Prostate gland (tissue), 2 donors: ENCODE measurements around the gene IL21R. TPM values are rescaled to one million over a fixed set of nuclear protein-coding genes. Genes with fewer than 3 reads are reported as not detected.
"Not testable (repeated sequence)": the region's sequence is repeated elsewhere in the genome, so short reads cannot be mapped to it uniquely, and the experiment has no call there.

Source experiments
- DNase-seq: peaks from one replicate; pipeline ENCODE4 v3.0.0-alpha.2; 2019; ENCODE audit warnings: low spot score
- H3K27ac ChIP-seq, 2 donors: fragments of 200-600 bp; sonication (generic); 2 replicates each; pipeline ENCODE4 v1.5.1; 2017 to 2019
- H3K27me3 ChIP-seq: fragments of 200-600 bp; sonication (generic); replicated peaks from 2 replicates; pipeline ENCODE4 v1.5.1; 2019; ENCODE audit not compliant: insufficient read depth
- H3K36me3 ChIP-seq, 2 donors: fragments of 200-600 bp; sonication (generic); 1 replicate in 1 of 2; 2 replicates in 1 of 2; pipeline versions ENCODE4 v1.5.1 to v1.8.1; 2017 to 2019
- H3K4me1 ChIP-seq: fragments of 200-600 bp; sonication (generic); replicated peaks from 2 replicates; pipeline ENCODE4 v1.5.1; 2019
- H3K4me3 ChIP-seq, 2 donors: fragments of 200-600 bp; sonication (generic); 2 replicates each; pipeline ENCODE4 v1.5.1; 2017 to 2019
- H3K9me3 ChIP-seq: fragments of 200-600 bp; sonication (generic); 2 replicates; pipeline ENCODE4 v1.5.1; 2017
- CTCF ChIP-seq, 4 experiments: fragments of 200-600 bp in 2 of 4; fragments of 450-650 bp in 2 of 4; sonication (generic) in 2 of 4; IDR thresholded peaks; 1 replicate in 3 of 4; 2 replicates in 1 of 4; pipeline ENCODE4 v1.5.1; 2016 to 2019; ENCODE audit warnings: antibody characterized with exemption in 4 of 4, mild to moderate bottlenecking in 2 of 4, moderate library complexity in 2 of 4
- POLR2A ChIP-seq: fragments of 450-650 bp; IDR thresholded peaks from one replicate; pipeline ENCODE4 v1.6.1; 2016; ENCODE audit warnings: antibody characterized with exemption, mild to moderate bottlenecking
- POLR2AphosphoS5 ChIP-seq: sonication (generic); formaldehyde crosslinking; IDR thresholded peaks from one replicate; pipeline ENCODE4 v1.6.1; 2017; ENCODE audit warnings: antibody characterized with exemption
- WGBS: methylation state at CpG from one replicate; pipeline ENCODE4 v1.1.5; 2018; 5-methylcytosine and 5-hydroxymethylcytosine counted together
- intact Hi-C: fragments of 100-400 bp; cut with DNase I; formaldehyde crosslinking; loops from one replicate; pipeline ENCODE4 v1.14.2; 2022
- total RNA-seq, 2 donors: library from RNA; depleted of rRNA; stranded (reverse); fragments of >200 nt; gene quantifications; one replicate each; pipeline ENCODE4 v1.1.0, GENCODE V29; 2016

Gene IL21R
- total RNA-seq, 2 donors from 2014 or later = 0.32 to 0.57 TPM

DNA sequence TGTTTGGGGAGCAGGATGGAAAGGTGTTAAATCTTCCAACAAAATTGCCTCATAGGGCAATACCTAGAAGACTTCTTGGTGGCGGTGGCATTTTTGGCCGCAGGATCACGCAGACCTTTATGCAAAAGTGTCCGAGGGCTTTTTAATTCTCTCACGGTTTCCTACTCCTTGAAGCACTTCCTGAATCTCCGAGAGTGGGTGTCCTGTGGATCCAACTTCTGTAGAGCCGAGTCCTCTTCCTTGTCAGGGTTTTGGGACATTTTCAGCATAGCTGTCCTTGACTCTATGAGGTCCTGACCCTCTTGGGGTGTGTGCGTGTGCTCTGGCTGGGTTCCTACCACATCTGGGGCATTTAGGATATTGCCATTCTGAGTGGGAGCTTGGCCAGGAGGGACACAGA is 31.7 kb downstream of the IL21R start:
- H3K9me3 ChIP-seq = no peaks in the 10 kb centered on the region
- DNase-seq = no peak
- no peaks in the 10 kb centered on the region for H3K4me1 ChIP-seq
- WGBS = 79% methylated on average over 8 of the region's 8 CpGs
- intact Hi-C loops = no loop called here
- H3K36me3 ChIP-seq = no peaks in the 10 kb centered on the region
- TF ChIP-seq CTCF (IDR thresholded peaks at IDR 0.05) = no peak
- TF ChIP-seq POLR2AphosphoS5 = no peak
- no peak for TF ChIP-seq POLR2A
- H3K27me3 ChIP-seq = no peaks in the 10 kb centered on the region
- H3K27ac ChIP-seq = no peak overlapping the region
- no peak overlapping the region for H3K4me3 ChIP-seq

GRCh38 chr16:27434141-27435051 is 32.4 kb downstream of the IL21R start:
- no peaks in the 10 kb centered on the region for H3K4me1 ChIP-seq
- H3K9me3 ChIP-seq = no peaks in the 10 kb centered on the region
- DNase-seq = no peak
- H3K27ac ChIP-seq = no peak overlapping the region
- no peak overlapping the region for H3K4me3 ChIP-seq
- WGBS = 91% methylated on average over 16 of the region's 16 CpGs
- intact Hi-C loops = no loop called here
- H3K27me3 ChIP-seq = no peaks in the 10 kb centered on the region
- no peak for TF ChIP-seq CTCF (IDR thresholded peaks at IDR 0.05)
- no peak for TF ChIP-seq POLR2A
- no peak for TF ChIP-seq POLR2AphosphoS5
- no peaks in the 10 kb centered on the region for H3K36me3 ChIP-seq

- H3K9me3 ChIP-seq, H3K4me1 ChIP-seq, intact Hi-C loops, H3K36me3 ChIP-seq, H3K4me3 ChIP-seq, H3K27ac ChIP-seq, H3K27me3 ChIP-seq, DNase-seq: not testable (repeated sequence)
- 92% methylated on average over 5 of the region's 5 CpGs for WGBS
These were observed 33.2 kb downstream of the IL21R start for GRCh38 chr16:27435146-27435545.

GRCh38 chr16:27436065-27436464 is 34.1 kb downstream of the IL21R start:
- no peak for DNase-seq
- Histone ChIP-seq H3K4me3 (no peak overlapping the region), H3K36me3 (no peaks in the 10 kb centered on the region), H3K4me1 (no peaks in the 10 kb centered on the region), H3K9me3 (no peaks in the 10 kb centered on the region), H3K27me3 (no peaks in the 10 kb centered on the region), H3K27ac (no peak overlapping the region)
- 95% methylated on average over 8 of the region's 8 CpGs for WGBS
- intact Hi-C loops = no loop called here
- TF ChIP-seq POLR2AphosphoS5 (no peak), CTCF (IDR thresholded peaks at IDR 0.05) (no peak), POLR2A (no peak)

GRCh38 chr16:27436921-27437650 is 35.1 kb downstream of the IL21R start:
- 77% methylated on average over 9 of the region's 9 CpGs for WGBS
- H3K27ac ChIP-seq = no peak overlapping the region
- DNase-seq = no peak

More at GRCh38 chr16:27436921-27437650, 35.1 kb downstream of the IL21R start:
- Histone ChIP-seq H3K4me3 (no peak overlapping the region), H3K27me3 (no peaks in the 10 kb centered on the region), H3K9me3 (no peaks in the 10 kb centered on the region), H3K4me1 (no peaks in the 10 kb centered on the region), H3K36me3 (no peaks in the 10 kb centered on the region)
- TF ChIP-seq POLR2A (no peak), POLR2AphosphoS5 (no peak), CTCF (IDR thresholded peaks at IDR 0.05) (no peak)
- intact Hi-C loops = no loop called here
